Dendritic cell treated with granulocyte-macrophage colony-stimulating factor and Interleukin-4, amounts not matched to agents 40 ng/mL and 50 ng/mL, for 4 days (primary cell): ENCODE results near the gene ZNF787.
A peak's percentile ranks its signal among the peaks of the same experiment; 100 is the strongest.

Experiments
- H3K27ac Mint-ChIP-seq: one replicate; pipeline ENCODE4 v1.8.0; 2022; ENCODE audit warnings: mild to moderate bottlenecking, mixed read lengths
- H3K27me3 Mint-ChIP-seq: one replicate; pipeline ENCODE4 v1.8.0; 2022; ENCODE audit warnings: mild to moderate bottlenecking, mixed read lengths
- H3K36me3 Mint-ChIP-seq: one replicate; pipeline ENCODE4 v1.8.0; 2022; ENCODE audit warnings: low read depth, mixed read lengths
- H3K4me1 Mint-ChIP-seq: one replicate; pipeline ENCODE4 v1.8.0; 2022; ENCODE audit warnings: low read depth, mixed read lengths
- H3K4me3 Mint-ChIP-seq: one replicate; pipeline ENCODE4 v1.8.0; 2022; ENCODE audit warnings: mild to moderate bottlenecking, moderate library complexity, mixed read lengths
- H3K9me3 Mint-ChIP-seq: one replicate; pipeline ENCODE4 v1.8.0; 2022; ENCODE audit warnings: mixed read lengths
- intact Hi-C: fragments of 100-400 bp; cut with micrococcal nuclease; formaldehyde crosslinking; loops from one replicate; pipeline ENCODE4 v1.15.0; 2022

Gene ZNF787

DNA sequence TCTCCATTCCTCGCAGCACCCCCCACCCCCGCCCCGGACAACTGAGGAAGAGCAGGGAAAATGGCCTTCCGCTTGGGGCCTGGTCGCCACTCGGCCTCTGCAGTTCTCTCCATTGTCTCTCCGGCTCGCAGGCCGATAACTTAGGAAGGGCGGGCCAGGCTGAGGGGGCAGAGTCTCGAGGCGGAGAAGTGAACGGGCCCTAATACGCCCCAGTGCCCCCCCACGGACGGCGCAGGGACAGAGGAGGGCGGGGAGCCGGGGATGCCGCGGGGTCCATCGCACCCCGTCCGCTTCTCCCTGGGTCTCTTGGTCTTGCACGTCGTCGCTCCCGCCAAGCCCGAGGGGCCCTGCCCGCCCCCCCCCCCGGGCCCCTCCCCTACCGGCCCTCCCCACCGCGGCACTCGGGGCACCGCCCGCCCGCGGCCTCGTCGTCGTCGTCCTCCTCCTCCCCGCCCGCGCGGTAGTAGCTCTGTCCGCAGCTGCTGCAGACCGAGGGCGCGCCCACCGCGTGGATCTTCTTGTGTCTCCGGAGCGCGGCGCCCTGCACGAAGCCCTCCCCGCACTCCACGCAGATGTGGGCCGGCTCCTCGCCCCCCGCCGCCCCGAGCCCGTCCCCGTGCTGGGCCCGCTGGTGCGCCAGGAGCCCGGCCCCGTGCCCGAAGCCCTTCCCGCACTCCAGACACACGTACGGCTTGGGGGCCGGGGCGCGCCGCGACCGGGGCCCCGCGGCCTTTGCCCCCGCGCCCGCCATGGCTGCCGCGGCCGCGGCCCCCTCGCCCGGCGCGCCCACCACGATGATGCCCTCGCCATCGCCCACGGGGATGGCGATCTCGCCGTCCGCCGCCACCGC is 33.2 kb downstream of the ZNF787 start:
- Mint-ChIP-seq H3K4me3 (no peak overlapping the region), H3K27ac (no peak overlapping the region), H3K36me3 (peaks cover 81% of the 10 kb centered on the region), H3K4me1 (peaks cover 9% of the 10 kb centered on the region), H3K27me3 (no peaks in the 10 kb centered on the region), H3K9me3 (peaks cover 6% of the 10 kb centered on the region)
- intact Hi-C loops: no loop called here

DNA sequence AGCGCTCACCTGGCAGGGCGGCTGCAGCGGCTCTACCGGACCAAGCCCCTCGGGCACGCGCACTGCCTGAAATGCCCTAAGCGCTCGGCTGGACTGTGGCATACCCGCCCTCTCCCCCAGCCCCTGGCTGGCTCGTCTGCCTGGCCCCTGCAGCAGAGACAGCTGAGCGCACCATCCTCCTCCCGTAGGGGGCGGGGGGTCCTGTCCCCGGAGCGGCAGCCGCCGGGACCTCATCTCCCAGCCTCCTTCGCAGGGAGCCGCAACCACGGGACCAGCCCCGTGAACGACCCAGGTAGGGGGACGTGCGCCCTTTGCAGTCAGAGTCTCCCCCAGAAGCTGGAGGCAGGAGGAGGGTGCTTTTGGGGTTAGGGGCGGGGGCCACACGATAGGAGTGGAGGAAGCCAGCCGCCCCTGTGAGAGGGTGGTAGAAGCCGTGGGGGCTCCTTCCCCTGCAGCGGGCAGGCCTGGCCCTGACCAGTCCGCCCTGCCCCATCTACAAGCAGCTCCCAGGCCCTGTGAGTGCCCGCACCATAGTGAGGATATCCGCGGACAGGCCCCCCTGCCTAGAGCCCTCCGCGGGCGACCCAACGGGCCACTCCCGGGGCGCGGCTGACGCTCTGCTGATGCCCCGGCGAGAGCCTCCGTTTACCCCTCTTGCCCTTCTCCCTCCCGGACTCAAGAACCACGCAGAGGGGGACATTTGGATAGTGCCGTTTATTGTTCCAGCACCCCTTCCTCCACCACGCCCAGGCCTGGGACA is 34.2 kb downstream of the ZNF787 start:
- peaks cover 71% of the 10 kb centered on the region for H3K36me3 Mint-ChIP-seq
- H3K4me3 Mint-ChIP-seq: no peak overlapping the region
- intact Hi-C loops: no loop called here
- no peaks in the 10 kb centered on the region for H3K9me3 Mint-ChIP-seq
- H3K27ac Mint-ChIP-seq: no peak overlapping the region
- peaks cover 3% of the 10 kb centered on the region for H3K4me1 Mint-ChIP-seq
- no peaks in the 10 kb centered on the region for H3K27me3 Mint-ChIP-seq

DNA sequence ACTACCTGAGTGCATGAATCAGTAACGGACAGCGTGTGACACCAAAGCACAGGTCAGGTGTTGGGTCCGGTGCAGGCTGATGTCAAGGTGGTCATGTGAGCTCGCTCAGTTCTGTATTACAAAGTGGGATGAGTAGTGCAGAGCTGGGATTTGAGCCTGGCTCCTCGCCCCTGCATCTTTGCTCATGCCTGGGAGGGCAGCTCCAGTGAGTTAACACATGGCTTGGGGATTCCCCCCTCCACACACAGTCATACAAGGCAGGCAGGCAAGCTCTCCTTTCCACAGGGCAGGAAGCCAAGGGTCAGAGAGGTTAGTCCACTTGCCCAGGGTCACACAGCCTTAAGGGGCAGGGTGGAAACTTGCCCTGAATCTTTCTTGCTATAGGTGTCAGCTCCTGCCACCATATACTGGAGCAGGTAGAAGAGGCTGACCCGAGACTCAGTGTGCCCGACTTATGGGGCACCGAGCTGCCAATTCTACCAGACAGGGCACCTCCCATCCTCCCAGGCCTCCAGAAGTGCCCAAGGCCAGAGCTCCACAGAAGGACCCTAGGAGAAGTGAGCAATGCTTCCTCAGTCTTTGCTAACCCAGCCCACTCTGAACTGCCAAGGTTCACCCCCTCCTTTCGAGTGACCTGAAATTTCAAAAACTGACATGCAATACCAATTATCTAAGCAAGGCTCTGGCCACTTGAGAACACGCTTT is 35.4 kb downstream of the ZNF787 start:
- Mint-ChIP-seq H3K4me1 (peaks cover 14% of the 10 kb centered on the region), H3K4me3 (no peak overlapping the region), H3K27me3 (peaks cover 2% of the 10 kb centered on the region), H3K36me3 (peaks cover 60% of the 10 kb centered on the region), H3K27ac (no peak overlapping the region), H3K9me3 (no peaks in the 10 kb centered on the region)
- intact Hi-C loops: no loop called here

DNA sequence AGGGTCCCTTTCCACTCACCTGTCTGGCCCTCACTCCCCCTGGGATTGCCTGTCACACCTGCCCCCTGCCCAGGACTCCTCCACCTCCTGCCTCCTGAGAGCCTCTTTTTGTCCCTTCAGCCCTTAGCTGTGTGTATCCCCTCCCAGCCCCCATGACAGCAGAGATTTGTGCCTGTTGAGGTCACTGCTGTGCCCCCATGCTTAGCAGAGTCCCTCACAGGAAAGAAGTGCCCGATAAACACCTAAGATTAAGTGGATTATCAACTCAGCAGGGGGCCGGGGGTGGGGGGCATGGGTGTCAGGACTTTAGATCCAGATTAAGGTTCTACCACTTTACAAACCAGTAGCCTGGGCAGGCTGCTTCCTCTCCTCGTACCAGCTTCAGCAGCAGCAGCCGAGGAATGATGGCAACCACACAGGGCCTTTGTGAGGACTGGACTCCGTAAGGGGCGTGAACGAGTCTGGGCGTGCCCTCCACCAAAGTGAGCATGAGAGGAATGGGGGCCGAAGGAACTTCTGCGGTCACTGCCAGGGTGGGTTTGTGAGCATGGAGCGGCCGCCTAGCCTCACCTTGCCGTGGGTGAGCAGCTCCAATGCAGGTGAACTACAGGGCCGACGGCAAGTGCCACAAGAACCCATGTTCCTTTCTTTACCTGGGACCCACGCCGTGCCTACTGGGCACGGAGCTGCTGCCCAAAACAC is 36.1 kb downstream of the ZNF787 start:
- H3K27me3 Mint-ChIP-seq: peaks cover 2% of the 10 kb centered on the region
- H3K4me3 Mint-ChIP-seq: no peak overlapping the region
- intact Hi-C loops: no loop called here
- H3K27ac Mint-ChIP-seq: no peak overlapping the region
- peaks cover 17% of the 10 kb centered on the region for H3K4me1 Mint-ChIP-seq
- no peaks in the 10 kb centered on the region for H3K9me3 Mint-ChIP-seq
- H3K36me3 Mint-ChIP-seq: peaks cover 52% of the 10 kb centered on the region

DNA sequence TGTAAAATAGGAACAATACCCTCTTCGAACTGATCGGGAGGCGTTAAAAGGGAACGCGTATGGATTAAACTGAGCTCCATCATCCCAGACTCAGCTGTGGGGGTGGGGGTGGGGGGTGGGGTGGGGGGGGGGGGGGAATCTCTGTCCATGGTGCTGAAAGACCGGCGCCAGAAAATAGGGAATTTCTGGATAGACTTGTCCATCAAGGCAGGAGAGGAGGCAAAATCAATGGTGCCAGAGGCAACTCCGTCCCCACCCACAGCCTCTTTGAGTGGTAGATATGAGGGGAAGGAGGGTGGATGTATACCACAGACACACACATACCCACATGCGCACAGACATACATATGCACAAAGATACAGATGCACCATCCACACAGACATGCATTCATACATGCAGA is 37.4 kb downstream of the ZNF787 start:
- H3K9me3 Mint-ChIP-seq: no peaks in the 10 kb centered on the region
- no peak overlapping the region for H3K27ac Mint-ChIP-seq
- H3K27me3 Mint-ChIP-seq: peaks cover 2% of the 10 kb centered on the region
- H3K4me1 Mint-ChIP-seq: peaks cover 23% of the 10 kb centered on the region
- intact Hi-C loops: no loop called here
- peaks cover 39% of the 10 kb centered on the region for H3K36me3 Mint-ChIP-seq
- H3K4me3 Mint-ChIP-seq: no peak overlapping the region

DNA sequence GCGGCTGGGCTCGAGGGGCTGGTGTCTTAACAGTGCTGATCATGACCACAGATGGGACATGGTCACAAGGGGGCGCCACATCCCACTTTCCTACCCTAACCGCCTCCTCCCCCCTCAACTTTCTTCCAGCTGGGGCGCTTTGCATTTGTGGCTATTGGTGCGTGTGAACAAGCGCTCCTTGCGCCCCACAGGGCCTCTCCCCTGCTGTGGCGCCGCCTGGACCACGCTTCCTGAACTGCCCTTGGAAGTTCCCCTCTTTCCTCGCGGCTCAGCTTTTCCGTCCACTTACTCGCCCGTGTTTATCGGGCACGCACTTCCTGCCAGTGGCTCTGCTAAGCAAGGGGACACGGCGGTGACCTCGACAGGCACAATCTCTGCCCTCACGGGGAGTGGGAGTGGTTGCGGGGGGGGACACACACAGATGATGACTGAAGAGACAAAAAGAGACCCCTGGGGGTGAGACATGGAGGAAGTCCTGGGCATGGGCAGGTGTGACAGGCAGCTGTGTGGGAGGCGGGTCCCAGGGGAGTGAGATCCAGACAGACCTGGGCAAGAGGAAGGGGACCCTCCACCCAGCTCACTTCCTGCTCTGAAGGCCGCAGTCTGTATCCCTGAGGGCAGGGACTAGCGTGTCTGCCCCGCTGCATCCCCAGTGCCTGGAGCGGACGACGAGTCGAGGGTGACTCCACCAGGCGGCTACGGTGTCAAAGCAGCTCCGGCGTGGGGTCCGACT is 40.3 kb downstream of the ZNF787 start:
- Mint-ChIP-seq H3K27me3 (peaks cover 4% of the 10 kb centered on the region), H3K4me3 (peak overlapping the region; percentile 72), H3K4me1 (peaks cover 23% of the 10 kb centered on the region), H3K27ac (peak overlapping the region; percentile 78), H3K36me3 (peaks cover 11% of the 10 kb centered on the region), H3K9me3 (no peaks in the 10 kb centered on the region)
- intact Hi-C loops: loop anchor here (1.0 kb wide), 1 partner anchor 91 kb away; no protein-coding TSS in a partner anchor

DNA sequence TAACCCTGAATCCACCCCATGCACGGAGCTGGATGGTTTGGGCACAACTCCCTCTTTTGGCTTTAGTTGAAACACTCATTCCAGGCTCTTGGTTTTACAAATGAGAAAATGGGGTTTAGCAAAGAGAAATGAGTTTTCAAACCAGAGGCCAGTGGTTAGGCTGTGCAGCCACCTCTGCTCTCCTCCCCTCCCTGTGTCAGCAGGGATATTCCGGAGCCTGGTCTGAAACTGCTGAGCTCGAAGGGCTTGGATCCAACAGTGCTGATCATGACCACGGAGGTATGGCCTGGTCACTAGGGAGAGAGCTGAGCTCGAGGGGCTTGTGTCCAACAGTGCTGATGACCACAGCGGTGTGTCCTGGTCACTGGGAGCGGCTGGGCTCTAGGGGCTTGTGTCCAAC is 41.5 kb downstream of the ZNF787 start:
- intact Hi-C loops: loop anchor here (1.0 to 10.0 kb wide), 2 partner anchors 93 to 175 kb away; no protein-coding TSS in a partner anchor
- no peak overlapping the region for H3K27ac Mint-ChIP-seq
- H3K4me1 Mint-ChIP-seq: peaks cover 23% of the 10 kb centered on the region
- no peak overlapping the region for H3K4me3 Mint-ChIP-seq
- H3K27me3 Mint-ChIP-seq: peaks cover 4% of the 10 kb centered on the region
- H3K36me3 Mint-ChIP-seq: no peaks in the 10 kb centered on the region
- H3K9me3 Mint-ChIP-seq: no peaks in the 10 kb centered on the region

DNA sequence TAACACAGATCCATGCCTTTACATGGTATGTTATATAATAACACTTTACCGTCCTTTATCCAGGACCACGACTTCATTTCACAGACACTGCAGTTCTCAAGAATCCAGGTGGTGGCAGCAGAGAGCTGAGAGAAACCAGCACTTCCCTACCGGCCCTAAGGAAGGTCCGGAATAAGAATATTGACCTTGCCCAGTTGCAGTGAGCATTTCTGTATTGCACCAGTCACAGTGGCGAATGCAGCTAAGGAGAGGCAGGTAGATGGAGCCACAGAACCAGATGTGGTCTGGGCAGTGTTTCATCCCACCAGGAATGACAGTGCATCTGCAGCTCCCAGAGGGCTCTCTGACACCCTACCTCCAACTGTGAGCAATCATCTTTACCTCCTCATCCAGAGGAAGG is 44.6 kb downstream of the ZNF787 start:
- no peak overlapping the region for H3K27ac Mint-ChIP-seq
- peaks cover 3% of the 10 kb centered on the region for H3K27me3 Mint-ChIP-seq
- H3K4me3 Mint-ChIP-seq: no peak overlapping the region
- H3K9me3 Mint-ChIP-seq: no peaks in the 10 kb centered on the region
- H3K36me3 Mint-ChIP-seq: no peaks in the 10 kb centered on the region
- H3K4me1 Mint-ChIP-seq: peaks cover 17% of the 10 kb centered on the region
- intact Hi-C loops: loop anchor here (1.0 to 10.0 kb wide), 2 partner anchors 96 to 178 kb away; no protein-coding TSS in a partner anchor

DNA sequence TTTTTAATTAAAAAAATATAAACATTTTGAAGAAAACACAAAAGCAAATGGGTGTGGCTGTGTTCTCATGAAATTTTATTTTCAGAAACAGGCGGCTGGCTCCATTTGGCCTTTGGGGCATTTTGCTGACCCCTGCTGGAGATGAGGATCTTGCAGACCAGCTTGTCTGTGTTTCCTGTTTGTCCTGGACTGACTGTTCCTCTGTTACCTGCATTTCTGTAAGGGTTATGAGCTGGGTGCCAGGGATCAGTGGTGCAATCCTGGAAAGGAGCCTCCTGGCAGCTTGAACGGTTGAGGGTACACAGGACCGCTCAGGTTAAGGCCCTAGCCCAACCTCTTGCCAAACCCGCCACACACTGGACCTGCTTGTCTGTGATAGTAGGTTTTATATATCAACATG is 49.9 kb downstream of the ZNF787 start:
- Mint-ChIP-seq H3K4me3 (no peak overlapping the region), H3K9me3 (no peaks in the 10 kb centered on the region), H3K27me3 (peaks cover 9% of the 10 kb centered on the region), H3K27ac (no peak overlapping the region), H3K4me1 (peaks cover 8% of the 10 kb centered on the region), H3K36me3 (no peaks in the 10 kb centered on the region)
- intact Hi-C loops: loop anchor here (5.0 to 10.0 kb wide), 2 partner anchors 184 to 439 kb away; no protein-coding TSS in a partner anchor

DNA sequence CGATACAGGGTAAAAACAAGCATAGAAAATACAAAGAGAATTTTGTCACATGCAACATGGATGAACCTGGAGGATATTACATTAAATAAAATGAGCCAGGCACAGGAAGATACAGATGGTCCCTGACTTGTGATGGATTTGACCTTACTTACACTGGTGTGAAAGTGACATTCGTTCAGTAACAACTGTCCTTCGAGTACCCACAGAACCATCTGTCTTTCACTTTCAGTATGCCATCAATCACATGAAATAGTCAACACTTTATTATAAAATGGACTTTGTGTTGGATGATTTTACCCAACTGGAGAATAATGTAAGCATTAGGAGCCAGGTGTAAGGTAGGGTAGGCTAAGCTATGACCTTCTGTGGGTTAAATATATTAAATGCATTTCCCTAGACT is 51.5 kb downstream of the ZNF787 start:
- intact Hi-C loops: loop anchor here (5.0 to 10.0 kb wide), 3 partner anchors 185 to 437 kb away; no protein-coding TSS in a partner anchor
- Mint-ChIP-seq H3K4me1 (peaks cover 10% of the 10 kb centered on the region), H3K4me3 (no peak overlapping the region), H3K36me3 (no peaks in the 10 kb centered on the region), H3K27me3 (peaks cover 14% of the 10 kb centered on the region), H3K9me3 (no peaks in the 10 kb centered on the region), H3K27ac (no peak overlapping the region)

DNA sequence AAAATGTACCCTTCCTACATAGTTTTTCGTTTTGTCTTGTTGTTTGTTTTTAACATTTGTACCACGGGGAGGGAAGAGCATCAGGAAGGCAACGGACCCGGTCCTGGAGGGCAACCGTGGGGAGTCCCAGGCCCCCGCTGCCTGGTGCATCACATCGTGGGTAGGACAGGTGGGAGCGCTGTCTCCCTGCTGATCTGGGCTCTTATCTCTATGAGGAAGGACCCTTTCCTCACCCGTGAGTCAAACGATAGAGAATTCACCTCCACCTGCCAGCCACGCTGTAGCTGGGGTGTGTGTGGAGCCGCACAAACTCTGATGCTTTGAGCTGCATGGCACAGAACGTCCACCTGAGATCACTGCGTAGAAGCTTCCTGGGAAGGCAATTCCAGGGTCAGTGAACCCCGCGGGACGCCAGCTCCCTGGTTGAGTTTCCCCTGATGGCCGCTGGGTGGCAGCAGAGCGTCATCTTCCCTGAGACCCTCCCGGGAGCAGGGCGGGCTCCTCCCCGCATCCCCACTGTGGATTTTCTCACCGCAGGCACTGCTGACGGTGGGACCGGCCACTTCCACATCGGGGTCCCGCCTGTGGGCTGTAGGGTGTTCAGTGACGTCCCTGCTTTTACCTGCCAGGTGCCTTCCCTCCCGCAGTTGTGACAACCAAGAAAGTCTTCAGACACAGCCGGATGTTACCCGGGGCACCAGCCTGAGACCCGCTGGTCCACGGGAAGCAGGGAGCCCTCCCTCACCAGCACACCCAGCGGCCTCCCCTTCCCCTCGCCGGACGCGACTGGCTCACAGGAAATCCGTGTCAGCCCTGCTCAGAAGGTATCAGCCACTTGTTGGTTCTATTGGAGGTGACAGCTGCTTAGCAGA is 54.7 kb downstream of the ZNF787 start:
- intact Hi-C loops: loop anchor here (10.0 kb wide), 1 partner anchor 288 kb away; no protein-coding TSS in a partner anchor
- peaks cover 10% of the 10 kb centered on the region for H3K4me1 Mint-ChIP-seq

DNA sequence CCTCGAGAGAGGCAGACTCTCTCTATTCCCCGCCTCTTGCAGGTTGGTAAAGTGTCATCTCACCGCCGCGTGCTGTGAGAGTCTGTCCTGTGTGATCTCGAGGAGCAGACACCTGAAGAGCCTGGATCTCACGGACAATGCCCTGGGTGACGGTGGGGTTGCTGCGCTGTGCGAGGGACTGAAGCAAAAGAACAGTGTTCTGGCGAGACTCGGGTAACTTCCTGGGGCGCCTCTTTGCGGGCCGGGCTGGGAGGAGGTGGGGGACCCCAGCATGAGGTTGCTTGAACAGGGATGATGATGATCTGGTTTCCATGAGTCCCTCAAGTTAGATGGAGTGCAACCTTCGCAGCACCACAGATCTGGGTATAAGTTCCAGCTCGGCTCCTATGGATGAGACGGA is 67.5 kb downstream of the ZNF787 start:
- Mint-ChIP-seq H3K4me1 (no peaks in the 10 kb centered on the region), H3K36me3 (no peaks in the 10 kb centered on the region), H3K9me3 (peaks cover 35% of the 10 kb centered on the region), H3K4me3 (no peak overlapping the region), H3K27ac (no peak overlapping the region), H3K27me3 (no peaks in the 10 kb centered on the region)
- intact Hi-C loops: no loop called here

More for the DNA sequence above, 54.7 kb downstream of the ZNF787 start:
- H3K4me3 Mint-ChIP-seq: no peak overlapping the region
- H3K27me3 Mint-ChIP-seq: peaks cover 22% of the 10 kb centered on the region
- no peak overlapping the region for H3K27ac Mint-ChIP-seq
- no peaks in the 10 kb centered on the region for H3K9me3 Mint-ChIP-seq
- H3K36me3 Mint-ChIP-seq: no peaks in the 10 kb centered on the region
